KOPT-K1 (cell line): ENCODE measurements around the gene NRCAM.
"Not testable (repeated sequence)": the region's sequence is repeated elsewhere in the genome, so short reads cannot be mapped to it uniquely, and the experiment has no call there.

ENCODE experiments used
- H3K27ac ChIP-seq: fragments of 200-600 bp; sonication (generic); 2 replicates; pipeline ENCODE4 v1.5.1; 2016; ENCODE audit warnings: antibody characterized with exemption, mild to moderate bottlenecking, low read depth, low read length; ENCODE audit not compliant: poor library complexity, severe bottlenecking
- H3K36me3 ChIP-seq: fragments of 200-600 bp; sonication (generic); 2 replicates; pipeline ENCODE4 v1.5.1; 2017; ENCODE audit warnings: antibody characterized with exemption, mild to moderate bottlenecking, low read length, moderate library complexity; ENCODE audit not compliant: insufficient read depth
- H3K9me3 ChIP-seq: fragments of 200-600 bp; sonication (generic); 2 replicates; pipeline ENCODE4 v1.5.1; 2017; ENCODE audit warnings: antibody characterized with exemption, low read length, mild to moderate bottlenecking; ENCODE audit not compliant: insufficient read depth, poor library complexity, severe bottlenecking

The NRCAM gene

DNA sequence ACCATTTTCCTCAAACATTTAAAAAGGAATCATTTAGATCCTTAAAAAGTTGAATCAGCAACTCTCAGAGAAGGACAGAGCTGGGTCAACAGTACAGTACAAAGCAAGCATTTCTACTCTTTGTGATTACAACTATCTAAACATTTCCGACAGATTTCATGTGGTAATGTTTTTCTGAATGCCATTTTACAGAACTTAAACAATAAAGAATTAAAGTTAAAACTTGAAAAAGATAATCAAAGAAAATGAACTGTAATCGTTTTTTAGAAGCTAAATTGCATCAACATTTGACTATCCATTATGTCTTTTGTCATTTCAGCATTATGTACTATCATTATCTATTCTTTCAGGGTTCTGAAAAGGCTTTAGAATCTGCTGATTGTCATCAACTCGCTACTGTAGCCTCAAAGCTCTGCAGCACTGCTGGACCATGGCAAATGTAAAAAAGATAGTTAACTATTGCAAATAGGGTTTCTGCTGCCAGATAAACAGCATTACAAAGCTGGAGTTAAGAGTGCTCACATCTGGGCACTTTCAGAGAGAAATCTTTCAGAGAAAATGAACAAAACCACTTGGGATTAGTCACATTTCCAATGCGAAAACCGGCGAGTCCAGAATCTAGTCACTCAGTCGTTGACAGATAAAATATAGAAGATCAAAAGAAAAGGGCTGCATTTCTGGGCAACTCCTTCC, 165.6 kb downstream of the NRCAM start:
- Histone ChIP-seq H3K9me3 (no peaks in the 10 kb centered on the region), H3K27ac (no peak overlapping the region), H3K36me3 (no peaks in the 10 kb centered on the region)

DNA sequence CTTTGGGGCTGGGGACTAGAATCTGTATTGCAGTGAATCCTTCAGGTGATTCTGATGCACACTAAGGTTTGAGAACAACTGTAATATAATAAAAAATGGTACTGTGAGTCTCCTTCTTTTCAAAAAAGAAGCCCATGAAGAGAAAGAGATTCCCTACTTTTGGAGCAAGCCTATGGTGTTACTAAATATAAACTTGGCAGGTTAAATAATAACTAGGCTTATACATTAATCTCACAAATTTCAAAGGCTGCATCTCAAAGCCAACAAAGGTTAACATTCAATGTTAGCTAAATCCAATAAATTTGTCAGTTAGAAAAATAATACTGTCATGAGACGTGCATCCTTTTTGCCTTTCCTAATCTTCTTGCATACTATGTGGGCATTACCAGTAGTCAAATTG, 166.4 kb downstream of the NRCAM start:
- no peaks in the 10 kb centered on the region for H3K36me3 ChIP-seq
- H3K27ac ChIP-seq: no peak overlapping the region

GRCh38 chr7:108287857-108288256, 168.4 kb downstream of the NRCAM start:
- no peaks in the 10 kb centered on the region for H3K36me3 ChIP-seq
- H3K27ac ChIP-seq: no peak overlapping the region
- no peaks in the 10 kb centered on the region for H3K9me3 ChIP-seq

More for the DNA sequence above, 166.4 kb downstream of the NRCAM start:
- H3K9me3 ChIP-seq: no peaks in the 10 kb centered on the region

- no peaks in the 10 kb centered on the region for H3K36me3 ChIP-seq
- H3K9me3 ChIP-seq: no peaks in the 10 kb centered on the region
- H3K27ac ChIP-seq: no peak overlapping the region
Measured at GRCh38 chr7:108286290-108286904, 169.8 kb downstream of the NRCAM start.

- no peaks in the 10 kb centered on the region for H3K36me3 ChIP-seq
- H3K27ac ChIP-seq: no peak overlapping the region
- no peaks in the 10 kb centered on the region for H3K9me3 ChIP-seq
Measured at GRCh38 chr7:108285778-108286177, 170.5 kb downstream of the NRCAM start.

DNA sequence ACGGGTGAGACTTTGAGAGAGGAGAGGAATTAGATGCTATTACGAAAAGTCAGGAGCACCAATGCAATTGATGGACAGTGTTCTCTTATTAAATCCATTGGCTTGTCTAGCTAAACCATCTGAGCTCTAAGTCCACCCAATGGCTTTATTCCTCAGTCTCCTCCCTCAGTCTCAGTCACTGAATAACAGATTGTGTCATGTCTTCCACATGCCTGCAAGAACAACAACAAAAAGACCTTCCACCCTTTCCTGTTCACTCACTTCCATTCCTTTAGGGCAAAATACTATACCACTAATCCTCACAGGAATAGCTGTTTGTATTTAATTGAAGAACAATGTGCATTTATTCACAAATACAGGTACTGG, 171.2 kb downstream of the NRCAM start:
- Histone ChIP-seq H3K36me3 (no peaks in the 10 kb centered on the region), H3K9me3 (no peaks in the 10 kb centered on the region), H3K27ac (no peak overlapping the region)

- no peaks in the 10 kb centered on the region for H3K36me3 ChIP-seq
- H3K27ac ChIP-seq: no peak overlapping the region
- H3K9me3 ChIP-seq: no peaks in the 10 kb centered on the region
Measured at GRCh38 chr7:108284349-108285002, 171.8 kb downstream of the NRCAM start.

GRCh38 chr7:108283252-108283651, 173.0 kb downstream of the NRCAM start:
- no peaks in the 10 kb centered on the region for H3K36me3 ChIP-seq
- no peak overlapping the region for H3K27ac ChIP-seq
- no peaks in the 10 kb centered on the region for H3K9me3 ChIP-seq

GRCh38 chr7:108282427-108282996, 173.7 kb downstream of the NRCAM start:
- H3K36me3 ChIP-seq: no peaks in the 10 kb centered on the region
- H3K9me3 ChIP-seq: no peaks in the 10 kb centered on the region
- H3K27ac ChIP-seq: no peak overlapping the region

- Histone ChIP-seq H3K36me3 (no peaks in the 10 kb centered on the region), H3K27ac (no peak overlapping the region)
Measured at GRCh38 chr7:108280136-108280535, 176.1 kb downstream of the NRCAM start.

GRCh38 chr7:108278776-108279175, 177.5 kb downstream of the NRCAM start:
- Histone ChIP-seq H3K36me3 (no peaks in the 10 kb centered on the region), H3K9me3 (no peaks in the 10 kb centered on the region), H3K27ac (no peak overlapping the region)

More at GRCh38 chr7:108280136-108280535, 176.1 kb downstream of the NRCAM start:
- no peaks in the 10 kb centered on the region for H3K9me3 ChIP-seq

- Histone ChIP-seq H3K27ac (no peak overlapping the region), H3K36me3 (no peaks in the 10 kb centered on the region), H3K9me3 (no peaks in the 10 kb centered on the region)
Measured at GRCh38 chr7:108278281-108278680, 178.0 kb downstream of the NRCAM start.

- H3K9me3 ChIP-seq, H3K27ac ChIP-seq, H3K36me3 ChIP-seq: not testable (repeated sequence)
Measured at GRCh38 chr7:108274447-108274846, 181.8 kb downstream of the NRCAM start.

- H3K9me3 ChIP-seq, H3K36me3 ChIP-seq: not testable (repeated sequence)
Measured at GRCh38 chr7:108272891-108273290, 183.3 kb downstream of the NRCAM start.

GRCh38 chr7:108270385-108271015, 185.7 kb downstream of the NRCAM start:
- Histone ChIP-seq H3K36me3 (no peaks in the 10 kb centered on the region), H3K27ac (no peak overlapping the region), H3K9me3 (no peaks in the 10 kb centered on the region)

More at GRCh38 chr7:108272891-108273290, 183.3 kb downstream of the NRCAM start:
- H3K27ac ChIP-seq: not testable (repeated sequence)
